GM19025 (cell line): ENCODE results near the gene GRM4.
A peak's percentile ranks its signal among the peaks of the same experiment; 100 is the strongest.

Source experiments
- ATAC-seq: cut with Tn5 transposase; IDR thresholded peaks from one replicate; pipeline ENCODE4 v1.9.1; 2021; ENCODE audit warnings: mild to moderate bottlenecking, low read depth, moderate library complexity; ENCODE audit not compliant: unreplicated experiment

GRM4 gene

GRCh38 chr6:34158876-34159275 lies 13.0 kb upstream of the GRM4 start:
- ATAC-seq, result no peak

GRCh38 chr6:34157851-34158250 lies 12.0 kb upstream of the GRM4 start:
- ATAC-seq, result no peak

GRCh38 chr6:34157236-34157830 lies 11.4 kb upstream of the GRM4 start:
- ATAC-seq, result no peak

- no peak for ATAC-seq
Measured at GRCh38 chr6:34155471-34156300, 9.8 kb upstream of the GRM4 start.

- ATAC-seq, result peak; percentile 57
Measured at GRCh38 chr6:34154668-34155447, 9.0 kb upstream of the GRM4 start.

GRCh38 chr6:34152806-34153520 lies 7.1 kb upstream of the GRM4 start:
- ATAC-seq, result no peak

- no peak for ATAC-seq
Measured at GRCh38 chr6:34152042-34152524, 6.2 kb upstream of the GRM4 start.

GRCh38 chr6:34151321-34152041 lies 5.6 kb upstream of the GRM4 start:
- ATAC-seq, result no peak

- ATAC-seq, result no peak
Measured at GRCh38 chr6:34150766-34151165, 4.9 kb upstream of the GRM4 start.

GRCh38 chr6:34149831-34150400 lies 4.0 kb upstream of the GRM4 start:
- ATAC-seq, result no peak

GRCh38 chr6:34149452-34149810 lies 3.5 kb upstream of the GRM4 start:
- ATAC-seq, result no peak

GRCh38 chr6:34148631-34149451 lies 3.0 kb upstream of the GRM4 start:
- no peak for ATAC-seq

GRCh38 chr6:34147906-34148630 lies 2.2 kb upstream of the GRM4 start:
- no peak for ATAC-seq

GRCh38 chr6:34146801-34147592 lies 1.1 kb upstream of the GRM4 start:
- no peak for ATAC-seq

GRCh38 chr6:34145161-34146020 lies 496 bp downstream of the GRM4 start:
- ATAC-seq, result no peak

GRCh38 chr6:34144581-34145160 lies 1.2 kb downstream of the GRM4 start:
- no peak for ATAC-seq
